Measurements from ENCODE around the gene SEZ6L2.

The SEZ6L2 gene

DNA sequence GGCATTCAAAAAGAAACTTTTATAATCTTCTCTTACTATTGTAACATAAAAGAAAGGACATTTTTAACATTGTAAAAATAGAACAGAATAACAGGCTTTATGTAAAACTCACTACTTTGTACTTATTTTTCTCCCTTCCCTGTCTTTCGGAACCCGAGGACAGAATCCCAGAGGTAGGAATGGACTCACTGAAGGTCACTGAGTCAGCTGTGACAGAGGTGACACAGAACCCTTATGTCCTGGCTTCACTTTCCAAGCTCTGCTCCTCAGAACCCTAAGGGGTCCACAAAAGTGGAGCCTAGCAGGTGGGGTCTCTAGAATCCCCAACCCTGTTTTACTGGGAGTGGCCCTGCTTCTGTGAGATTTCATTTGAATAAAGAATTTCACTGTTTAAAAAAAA, 23.0 kb upstream of the SEZ6L2 start:
- H3K27me3 ChIP-seq (ENCODE audit: insufficient read depth, low read depth, severe bottlenecking): no peaks in the 10 kb centered on the region
- H3K27ac ChIP-seq: no peak overlapping the region
- H3K9me3 ChIP-seq (ENCODE audit: severe bottlenecking): no peaks in the 10 kb centered on the region
- H3K4me3 ChIP-seq (ENCODE audit: low read depth, low read length): no peak overlapping the region
- TF ChIP-seq, protein P1, sequence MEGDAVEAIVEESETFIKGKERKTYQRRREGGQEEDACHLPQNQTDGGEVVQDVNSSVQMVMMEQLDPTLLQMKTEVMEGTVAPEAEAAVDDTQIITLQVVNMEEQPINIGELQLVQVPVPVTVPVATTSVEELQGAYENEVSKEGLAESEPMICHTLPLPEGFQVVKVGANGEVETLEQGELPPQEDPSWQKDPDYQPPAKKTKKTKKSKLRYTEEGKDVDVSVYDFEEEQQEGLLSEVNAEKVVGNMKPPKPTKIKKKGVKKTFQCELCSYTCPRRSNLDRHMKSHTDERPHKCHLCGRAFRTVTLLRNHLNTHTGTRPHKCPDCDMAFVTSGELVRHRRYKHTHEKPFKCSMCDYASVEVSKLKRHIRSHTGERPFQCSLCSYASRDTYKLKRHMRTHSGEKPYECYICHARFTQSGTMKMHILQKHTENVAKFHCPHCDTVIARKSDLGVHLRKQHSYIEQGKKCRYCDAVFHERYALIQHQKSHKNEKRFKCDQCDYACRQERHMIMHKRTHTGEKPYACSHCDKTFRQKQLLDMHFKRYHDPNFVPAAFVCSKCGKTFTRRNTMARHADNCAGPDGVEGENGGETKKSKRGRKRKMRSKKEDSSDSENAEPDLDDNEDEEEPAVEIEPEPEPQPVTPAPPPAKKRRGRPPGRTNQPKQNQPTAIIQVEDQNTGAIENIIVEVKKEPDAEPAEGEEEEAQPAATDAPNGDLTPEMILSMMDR (IDR thresholded peaks at IDR 0.05; ENCODE audit: low read depth, low read length): no peak
- peaks cover 14% of the 10 kb centered on the region for H3K36me3 ChIP-seq
- no peak for DNase-seq

DNA sequence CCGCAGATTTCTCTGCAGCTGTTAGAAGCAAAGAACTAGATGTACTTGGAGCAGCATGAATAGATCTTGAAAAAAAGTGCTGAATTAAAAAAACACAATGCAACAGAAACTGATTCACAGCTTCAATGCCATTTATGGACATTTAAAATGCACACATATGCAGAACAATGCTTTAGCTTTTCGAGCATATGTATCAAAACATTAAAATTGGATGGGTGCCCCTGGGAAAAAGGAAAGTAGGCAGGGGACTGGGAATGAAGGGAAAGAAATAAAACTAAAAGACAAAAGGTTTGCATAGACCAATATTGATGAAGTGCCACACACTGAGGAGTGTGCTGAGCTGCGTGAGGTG, 21.7 kb upstream of the SEZ6L2 start:
- H3K36me3 ChIP-seq: peaks cover 14% of the 10 kb centered on the region
- TF ChIP-seq, protein P1 (IDR thresholded peaks at IDR 0.05; ENCODE audit: low read depth, low read length): no peak
- no peak for DNase-seq
- H3K27me3 ChIP-seq (ENCODE audit: insufficient read depth, low read depth, severe bottlenecking): no peaks in the 10 kb centered on the region
- no peak overlapping the region for H3K27ac ChIP-seq
- H3K4me3 ChIP-seq (ENCODE audit: low read depth, low read length): no peak overlapping the region
- H3K9me3 ChIP-seq (ENCODE audit: severe bottlenecking): no peaks in the 10 kb centered on the region

DNA sequence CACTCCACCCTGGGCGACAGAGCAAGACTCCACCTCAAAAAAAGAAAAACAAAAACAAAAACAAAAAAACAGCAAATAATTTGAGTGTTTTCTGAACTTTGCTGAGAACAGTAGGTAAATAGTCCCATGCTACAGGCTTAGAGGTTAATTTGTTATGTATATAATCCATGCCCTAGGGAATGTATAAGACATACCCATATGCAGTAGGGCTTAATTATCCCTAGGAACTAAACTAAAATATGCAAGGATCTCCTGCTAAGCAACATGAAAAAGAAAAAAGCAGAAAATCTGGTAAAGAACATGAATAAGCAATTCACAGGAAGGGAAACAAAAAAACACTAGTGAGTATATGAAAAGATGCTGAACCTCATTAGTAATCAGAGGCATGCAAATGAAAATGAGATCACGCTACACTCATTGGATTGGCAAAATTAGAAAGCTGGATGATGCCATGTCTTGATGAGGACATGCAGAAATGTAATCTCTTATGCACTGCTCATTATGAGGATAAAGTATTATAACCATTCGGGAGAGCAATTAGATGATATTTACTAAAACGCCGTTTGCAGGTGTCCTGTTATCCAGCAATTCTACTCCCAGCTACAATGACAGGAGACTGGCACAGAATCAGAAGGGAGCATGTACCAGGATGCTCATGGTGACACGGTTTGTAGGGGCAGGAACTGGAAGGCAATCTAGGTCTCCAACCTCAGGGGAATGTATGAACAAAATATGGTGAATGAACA, 21.1 kb upstream of the SEZ6L2 start:
- TF ChIP-seq, protein P1 (IDR thresholded peaks at IDR 0.05; ENCODE audit: low read depth, low read length): no peak
- H3K27ac ChIP-seq: no peak overlapping the region
- no peak overlapping the region for H3K4me3 ChIP-seq (ENCODE audit: low read depth, low read length)
- no peaks in the 10 kb centered on the region for H3K27me3 ChIP-seq (ENCODE audit: insufficient read depth, low read depth, severe bottlenecking)
- peaks cover 14% of the 10 kb centered on the region for H3K36me3 ChIP-seq
- H3K9me3 ChIP-seq (ENCODE audit: severe bottlenecking): no peaks in the 10 kb centered on the region
- no peak for DNase-seq

DNA sequence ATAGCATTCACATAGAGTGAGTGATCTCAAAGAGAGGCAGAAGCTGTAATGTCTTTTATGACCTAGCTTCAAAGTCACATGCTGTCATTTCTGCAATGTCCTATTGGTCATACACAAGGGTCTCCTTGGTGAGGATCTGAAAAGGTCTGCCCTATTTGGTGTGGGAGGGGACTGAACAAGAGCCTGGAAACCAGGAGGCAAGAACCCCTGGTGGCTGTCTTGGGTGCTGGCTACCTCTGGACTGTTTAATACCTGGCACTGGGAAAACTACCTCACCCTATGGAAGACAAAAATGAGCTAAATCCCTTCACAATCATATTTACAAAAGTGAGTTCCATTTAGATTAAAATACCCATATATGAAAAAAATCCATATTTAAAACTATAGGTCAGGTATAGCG, 17.6 kb upstream of the SEZ6L2 start:
- H3K27ac ChIP-seq: no peak overlapping the region
- TF ChIP-seq, protein P1 (IDR thresholded peaks at IDR 0.05; ENCODE audit: low read depth, low read length): no peak
- H3K9me3 ChIP-seq (ENCODE audit: severe bottlenecking): no peaks in the 10 kb centered on the region
- H3K4me3 ChIP-seq (ENCODE audit: low read depth, low read length): no peak overlapping the region
- peaks cover 11% of the 10 kb centered on the region for H3K36me3 ChIP-seq
- DNase-seq: no peak
- H3K27me3 ChIP-seq (ENCODE audit: insufficient read depth, low read depth, severe bottlenecking): no peaks in the 10 kb centered on the region

DNA sequence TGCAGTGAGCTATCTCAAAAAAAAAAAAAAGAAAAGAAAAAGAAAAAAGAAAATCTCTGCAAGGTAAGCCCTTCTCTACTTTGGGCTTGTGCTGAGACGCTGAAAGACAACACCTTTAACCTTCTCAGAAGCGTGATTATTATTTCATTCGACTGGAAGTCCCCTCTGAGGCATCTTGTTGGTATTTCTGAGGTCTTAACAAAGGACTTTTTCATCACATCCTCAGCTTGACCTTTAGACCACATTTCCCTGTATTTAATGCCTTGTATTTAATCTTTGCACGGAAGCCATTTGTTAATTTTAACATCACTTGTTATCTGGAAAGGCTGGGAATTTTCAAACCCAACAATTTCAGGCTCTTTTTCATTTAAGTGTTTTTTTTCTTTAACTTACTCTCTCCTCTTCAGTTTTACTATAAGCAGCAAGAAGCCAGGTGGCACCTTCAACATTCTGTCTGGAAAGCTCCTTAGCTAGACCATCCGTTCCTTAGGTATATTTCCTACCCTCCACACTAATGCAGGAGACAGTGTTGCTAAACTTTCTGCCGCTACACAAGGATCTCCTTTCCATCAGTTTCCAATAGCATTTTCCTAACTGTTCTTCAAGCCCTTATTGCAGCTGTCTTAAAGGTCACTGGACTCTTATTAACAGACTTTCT, 16.4 kb upstream of the SEZ6L2 start:
- TF ChIP-seq, protein P1 (IDR thresholded peaks at IDR 0.05; ENCODE audit: low read depth, low read length): no peak
- Histone ChIP-seq H3K27me3 (ENCODE audit: insufficient read depth, low read depth, severe bottlenecking) (no peaks in the 10 kb centered on the region), H3K27ac (no peak overlapping the region), H3K4me3 (ENCODE audit: low read depth, low read length) (no peak overlapping the region), H3K9me3 (ENCODE audit: severe bottlenecking) (no peaks in the 10 kb centered on the region), H3K36me3 (peaks cover 9% of the 10 kb centered on the region)
- no peak for DNase-seq
